ENCODE data around the gene HS6ST1. TPM values are rescaled to one million over a fixed set of nuclear protein-coding genes. Genes with fewer than 3 reads are reported as not detected.

HS6ST1 gene
- total and polyA plus RNA-seq, 3 donors from 2014 or later = 58.7 to 203 (median 143) TPM

- no peak for DNase-seq
- no peak overlapping the region for H3K27ac ChIP-seq
Observed at GRCh38 chr2:128303095-128303791, 15.4 kb downstream of the HS6ST1 start.

GRCh38 chr2:128302744-128303067, 16.0 kb downstream of the HS6ST1 start:
- Histone ChIP-seq H3K4me1 (peaks cover 71% of the 10 kb centered on the region), H3K36me3 (ENCODE audit: low read depth, missing control alignments) (no peaks in the 10 kb centered on the region), H3K27ac (no peak overlapping the region), H3K9me3 (no peaks in the 10 kb centered on the region), H3K27me3 (no peaks in the 10 kb centered on the region), H3K4me3 (no peak overlapping the region)
- DNase-seq = no peak
- TF ChIP-seq POLR2A (IDR thresholded peaks at IDR 0.05) (no peak), CTCF (IDR thresholded peaks at IDR 0.05) (no peak)
- intact Hi-C loops (cut with DNase I; ENCODE audit: low total_unique reads) = no loop called here
- WGBS, 2 donors = 50 to 68% methylated on average over 6 to 8 of the region's 8 CpGs

More at GRCh38 chr2:128303095-128303791, 15.4 kb downstream of the HS6ST1 start:
- Histone ChIP-seq H3K27me3 (no peaks in the 10 kb centered on the region), H3K36me3 (ENCODE audit: low read depth, missing control alignments) (no peaks in the 10 kb centered on the region), H3K9me3 (no peaks in the 10 kb centered on the region), H3K4me1 (peaks cover 76% of the 10 kb centered on the region), H3K4me3 (no peak overlapping the region)
- WGBS, 2 donors = 59 to 76% methylated on average over 6 to 9 of the region's 9 CpGs
- intact Hi-C loops (cut with DNase I; ENCODE audit: low total_unique reads) = no loop called here
- TF ChIP-seq POLR2A (IDR thresholded peaks at IDR 0.05) (no peak), CTCF (IDR thresholded peaks at IDR 0.05) (no peak)

- Histone ChIP-seq H3K9me3 (no peaks in the 10 kb centered on the region), H3K4me1 (peaks cover 66% of the 10 kb centered on the region), H3K4me3 (no peak overlapping the region), H3K36me3 (ENCODE audit: low read depth, missing control alignments) (no peaks in the 10 kb centered on the region), H3K27me3 (no peaks in the 10 kb centered on the region), H3K27ac (no peak overlapping the region)
- TF ChIP-seq CTCF (IDR thresholded peaks at IDR 0.05) = no peak
- no peak for TF ChIP-seq POLR2A (IDR thresholded peaks at IDR 0.05)
- 74 to 85% methylated on average over 7 to 8 of the region's 8 CpGs for WGBS, 2 donors
- DNase-seq = no peak
- intact Hi-C loops (cut with DNase I; ENCODE audit: low total_unique reads) = no loop called here
Observed at GRCh38 chr2:128302011-128302743, 16.5 kb downstream of the HS6ST1 start.

GRCh38 chr2:128301501-128301966, 17.1 kb downstream of the HS6ST1 start:
- Histone ChIP-seq H3K9me3 (no peaks in the 10 kb centered on the region), H3K36me3 (ENCODE audit: low read depth, missing control alignments) (no peaks in the 10 kb centered on the region), H3K4me3 (no peak overlapping the region), H3K27ac (no peak overlapping the region), H3K4me1 (peaks cover 59% of the 10 kb centered on the region), H3K27me3 (no peaks in the 10 kb centered on the region)
- intact Hi-C loops (cut with DNase I; ENCODE audit: low total_unique reads) = no loop called here
- WGBS, 2 donors = 46 to 70% methylated on average over 7 to 13 of the region's 13 CpGs
- DNase-seq = no peak
- no peak for TF ChIP-seq CTCF (IDR thresholded peaks at IDR 0.05)

Measured in testis (tissue), 3 donors.